HepG2 (cell line): ENCODE results near the gene TESK1. TPM values are rescaled to one million over a fixed set of nuclear protein-coding genes. Genes with fewer than 3 reads are reported as not detected.

Experiments used
- HIC2 ChIP-seq: sonication (generic); formaldehyde crosslinking; IDR thresholded peaks from 2 replicates; pipeline ENCODE4 v1.9.0; 2022; ENCODE audit warnings: low read depth, missing genetic modification reagents
- HNRNPL ChIP-seq: fragments of 200-400 bp; formaldehyde crosslinking; IDR thresholded peaks from 2 replicates; pipeline ENCODE4 v1.6.1; 2017; ENCODE audit warnings: mild to moderate bottlenecking, low read depth, low read length
- HOXA5 ChIP-seq: sonication (generic); formaldehyde crosslinking; IDR thresholded peaks from 2 replicates; pipeline ENCODE4 v1.4.0; 2020; ENCODE audit warnings: missing genetic modification reagents
- ISL2 ChIP-seq: sonication (generic); formaldehyde crosslinking; IDR thresholded peaks from 2 replicates; pipeline ENCODE4 v1.5.0; 2020; ENCODE audit warnings: missing genetic modification reagents
- MBNL3 ChIP-seq: fragments of 250-450 bp; sonication (Bioruptor Pico); conservative IDR thresholded peaks from 2 replicates; pipeline ENCODE4 v1.8.0; 2022; ENCODE audit warnings: mild to moderate bottlenecking, inconsistent platforms
- MXI1 ChIP-seq: IDR thresholded peaks from 3 replicates; pipeline ENCODE4 v1.6.1; 2012; ENCODE audit warnings: low read depth, low read length, inconsistent platforms, borderline replicate concordance
- NRL ChIP-seq: sonication (generic); formaldehyde crosslinking; IDR thresholded peaks from 2 replicates; pipeline ENCODE4 v1.5.0; 2020; ENCODE audit warnings: missing genetic modification reagents, mild to moderate bottlenecking, moderate library complexity, borderline replicate concordance
- PRPF4 ChIP-seq: fragments of 200-400 bp; formaldehyde crosslinking; IDR thresholded peaks from 2 replicates; pipeline ENCODE4 v1.6.1; 2016; ENCODE audit warnings: low read length, low read depth; ENCODE audit not compliant: poor library complexity, severe bottlenecking
- SIN3B ChIP-seq: fragments of 150-350 bp; IDR thresholded peaks from 2 replicates; pipeline ENCODE4 v1.6.1; 2014; ENCODE audit warnings: low read length
- SP4 ChIP-seq: sonication (generic); formaldehyde crosslinking; IDR thresholded peaks from 2 replicates; pipeline ENCODE4 v1.8.1; 2023; ENCODE audit warnings: mild to moderate bottlenecking, missing genetic modification reagents
- SUZ12 ChIP-seq: fragments of 150-350 bp; IDR thresholded peaks from 2 replicates; pipeline ENCODE4 v1.6.1; 2014; ENCODE audit warnings: low read depth, low read length
- THAP11 ChIP-seq: IDR thresholded peaks from 2 replicates; pipeline ENCODE4 v1.6.1; 2016; ENCODE audit warnings: missing biosample characterization, missing genetic modification reagents
- ZBTB34 ChIP-seq: sonication (generic); formaldehyde crosslinking; IDR thresholded peaks from 2 replicates; pipeline ENCODE4 v1.8.0; 2022; ENCODE audit warnings: mild to moderate bottlenecking, missing genetic modification reagents
- ZNF335 ChIP-seq: sonication (generic); formaldehyde crosslinking; IDR thresholded peaks from 2 replicates; pipeline ENCODE4 v1.4.0; 2020; ENCODE audit warnings: missing genetic modification reagents
- ZNF674 ChIP-seq: sonication (generic); formaldehyde crosslinking; IDR thresholded peaks from 2 replicates; pipeline ENCODE4 v1.5.0; 2020; ENCODE audit warnings: low read depth, mild to moderate bottlenecking, missing genetic modification reagents
- ZNF678 ChIP-seq: sonication (generic); formaldehyde crosslinking; IDR thresholded peaks from 2 replicates; pipeline ENCODE4 v1.4.0; 2020; ENCODE audit warnings: mild to moderate bottlenecking, missing genetic modification reagents
- ZNF720 ChIP-seq: sonication (generic); formaldehyde crosslinking; IDR thresholded peaks from 2 replicates; pipeline ENCODE4 v1.4.0; 2020; ENCODE audit warnings: missing genetic modification reagents
- ZNF772 ChIP-seq: sonication (generic); formaldehyde crosslinking; IDR thresholded peaks from 2 replicates; pipeline ENCODE4 v1.5.0; 2020; ENCODE audit warnings: mild to moderate bottlenecking, missing genetic modification reagents
- polyA plus RNA-seq, 8 experiments: library from polyadenylated mRNA; depleted of rRNA in 3 of 8; stranded (reverse) in 7 of 8; unstranded in 1 of 8; fragments of >200 nt; fragmentation: Illumina TruSeq in 4 of 8; extraction: Trizol in 4 of 8; gene quantifications; 2 replicates each; pipeline versions ENCODE4 v1.2.1 to v1.2.3, GENCODE V29; 2011 to 2016; ENCODE audit warnings: low read depth in 4 of 8, missing spikeins in 1 of 8, mixed read lengths in 1 of 8; ENCODE audit not compliant: insufficient read depth in 1 of 8
- total RNA-seq, 5 experiments: library from RNA; depleted of rRNA; stranded (reverse); fragments of >200 nt; fragmentation: Illumina TruSeq; extraction: Trizol; gene quantifications; 2 replicates each; pipeline ENCODE4 v1.2.3, GENCODE V29; 2016; ENCODE audit warnings: low read depth in 1 of 5
- TF ChIP-seq, protein P1 (sequence below): sonication (generic); formaldehyde crosslinking; IDR thresholded peaks from 2 replicates; pipeline ENCODE4 v1.8.0; 2022; ENCODE audit warnings: mild to moderate bottlenecking, missing genetic modification reagents, borderline replicate concordance
- TF ChIP-seq, protein P2 (sequence below): IDR thresholded peaks from 2 replicates; pipeline ENCODE4 v1.4.0; 2020; ENCODE audit warnings: mild to moderate bottlenecking, missing genetic modification reagents

Gene TESK1
- total and polyA plus RNA-seq, 2 of the 13 experiments (the other 11 are each of a cell fraction or from before 2014, with no cell fraction given): 7.3 to 13.6 TPM

GRCh38 chr9:35657546-35658136, 52.6 kb downstream of the TESK1 start, which contains the start of gene RMRP (continued):
- peak; percentile 46; the same call in 1 of the 2 replicates for TF ChIP-seq HIC2 (CRISPR knock-in tag)
- peak; percentile 63 for TF ChIP-seq ZBTB34 (CRISPR knock-in tag)
- 0 out of 2 replicates have a peak, but pooled peaks have one; percentile 34 for TF ChIP-seq HNRNPL
- peak; percentile 91 for TF ChIP-seq THAP11
- TF ChIP-seq MXI1: peak; percentile 94; the same call in 2 of the 3 replicates
- TF ChIP-seq, protein P1, sequence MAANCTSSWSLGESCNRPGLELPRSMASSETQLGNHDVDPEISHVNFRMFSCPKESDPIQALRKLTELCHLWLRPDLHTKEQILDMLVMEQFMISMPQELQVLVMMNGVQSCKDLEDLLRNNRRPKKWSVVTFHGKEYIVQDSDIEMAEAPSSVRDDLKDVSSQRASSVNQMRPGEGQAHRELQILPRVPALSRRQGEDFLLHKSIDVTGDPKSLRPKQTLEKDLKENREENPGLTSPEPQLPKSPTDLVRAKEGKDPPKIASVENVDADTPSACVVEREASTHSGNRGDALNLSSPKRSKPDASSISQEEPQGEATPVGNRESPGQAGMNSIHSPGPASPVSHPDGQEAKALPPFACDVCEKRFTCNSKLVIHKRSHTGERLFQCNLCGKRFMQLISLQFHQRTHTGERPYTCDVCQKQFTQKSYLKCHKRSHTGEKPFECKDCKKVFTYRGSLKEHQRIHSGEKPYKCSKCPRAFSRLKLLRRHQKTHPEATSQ (CRISPR knock-in tag): peak; percentile 96
- TF ChIP-seq SIN3B: no peak
- TF ChIP-seq ZNF678 (CRISPR knock-in tag): no peak
- TF ChIP-seq ZNF335 (CRISPR knock-in tag): no peak; the same call in 1 of the 2 replicates
- TF ChIP-seq ZNF674 (CRISPR knock-in tag): peak; percentile 94; the same call in 1 of the 2 replicates
- TF ChIP-seq ISL2 (CRISPR knock-in tag): peak; percentile 86
- TF ChIP-seq NRL: peak; percentile 98; the same call in 1 of the 2 replicates
- TF ChIP-seq, protein P2, sequence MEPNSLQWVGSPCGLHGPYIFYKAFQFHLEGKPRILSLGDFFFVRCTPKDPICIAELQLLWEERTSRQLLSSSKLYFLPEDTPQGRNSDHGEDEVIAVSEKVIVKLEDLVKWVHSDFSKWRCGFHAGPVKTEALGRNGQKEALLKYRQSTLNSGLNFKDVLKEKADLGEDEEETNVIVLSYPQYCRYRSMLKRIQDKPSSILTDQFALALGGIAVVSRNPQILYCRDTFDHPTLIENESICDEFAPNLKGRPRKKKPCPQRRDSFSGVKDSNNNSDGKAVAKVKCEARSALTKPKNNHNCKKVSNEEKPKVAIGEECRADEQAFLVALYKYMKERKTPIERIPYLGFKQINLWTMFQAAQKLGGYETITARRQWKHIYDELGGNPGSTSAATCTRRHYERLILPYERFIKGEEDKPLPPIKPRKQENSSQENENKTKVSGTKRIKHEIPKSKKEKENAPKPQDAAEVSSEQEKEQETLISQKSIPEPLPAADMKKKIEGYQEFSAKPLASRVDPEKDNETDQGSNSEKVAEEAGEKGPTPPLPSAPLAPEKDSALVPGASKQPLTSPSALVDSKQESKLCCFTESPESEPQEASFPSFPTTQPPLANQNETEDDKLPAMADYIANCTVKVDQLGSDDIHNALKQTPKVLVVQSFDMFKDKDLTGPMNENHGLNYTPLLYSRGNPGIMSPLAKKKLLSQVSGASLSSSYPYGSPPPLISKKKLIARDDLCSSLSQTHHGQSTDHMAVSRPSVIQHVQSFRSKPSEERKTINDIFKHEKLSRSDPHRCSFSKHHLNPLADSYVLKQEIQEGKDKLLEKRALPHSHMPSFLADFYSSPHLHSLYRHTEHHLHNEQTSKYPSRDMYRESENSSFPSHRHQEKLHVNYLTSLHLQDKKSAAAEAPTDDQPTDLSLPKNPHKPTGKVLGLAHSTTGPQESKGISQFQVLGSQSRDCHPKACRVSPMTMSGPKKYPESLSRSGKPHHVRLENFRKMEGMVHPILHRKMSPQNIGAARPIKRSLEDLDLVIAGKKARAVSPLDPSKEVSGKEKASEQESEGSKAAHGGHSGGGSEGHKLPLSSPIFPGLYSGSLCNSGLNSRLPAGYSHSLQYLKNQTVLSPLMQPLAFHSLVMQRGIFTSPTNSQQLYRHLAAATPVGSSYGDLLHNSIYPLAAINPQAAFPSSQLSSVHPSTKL (CRISPR knock-in tag): peak; percentile 90
- no peak for TF ChIP-seq PRPF4
- peak; percentile 96; the same call in 1 of the 2 replicates for TF ChIP-seq HOXA5 (CRISPR knock-in tag)
- no peak for TF ChIP-seq ZNF720 (CRISPR knock-in tag)
- TF ChIP-seq SUZ12: no peak
- no peak for TF ChIP-seq MBNL3 (CRISPR knock-in tag)
- peak; percentile 99 for TF ChIP-seq ZNF772 (CRISPR knock-in tag)
- 0 out of 2 replicates have a peak, but pooled peaks have one; percentile 75 for TF ChIP-seq SP4 (CRISPR knock-in tag)
